Measurements from ENCODE around the gene RPS6KA2. TPM values are rescaled to one million over a fixed set of nuclear protein-coding genes. Genes with fewer than 3 reads are reported as not detected.

RPS6KA2 gene
- total RNA-seq, 4 donors from 2014 or later, result 55.4 to 119 (median 76.4) TPM

GRCh38 chr6:166509193-166509592, 117.9 kb downstream of the RPS6KA2 start:
- TF ChIP-seq EP300 (IDR thresholded peaks at IDR 0.05) (no peak), POLR2AphosphoS5 (IDR thresholded peaks at IDR 0.05) (no peak), CTCF (IDR thresholded peaks at IDR 0.05) (no peak), POLR2A (IDR thresholded peaks at IDR 0.05) (no peak)
- no peak overlapping the region for H3K4me3 ChIP-seq
- ATAC-seq, result no peak
- H3K9me3 ChIP-seq, result no peaks in the 10 kb centered on the region
- 84 to 96% methylated on average over 4 to 8 of the region's 8 CpGs for WGBS, 2 donors (ENCODE audit: low coverage in 1 of 2)
- no peaks in the 10 kb centered on the region for H3K27me3 ChIP-seq
- peaks cover 0 to 59% of the 10 kb centered on the region in 2 donors for H3K36me3 ChIP-seq
- no peak overlapping the region for H3K27ac ChIP-seq
- no peaks in the 10 kb centered on the region for H3K4me1 ChIP-seq

GRCh38 chr6:166508726-166509125, 118.3 kb downstream of the RPS6KA2 start:
- Histone ChIP-seq H3K36me3 (peaks cover 0 to 63% of the 10 kb centered on the region in 2 donors), H3K4me3 (no peak overlapping the region), H3K27me3 (no peaks in the 10 kb centered on the region), H3K9me3 (no peaks in the 10 kb centered on the region), H3K4me1 (no peaks in the 10 kb centered on the region), H3K27ac (no peak overlapping the region)
- 86 to 89% methylated on average over 2 to 3 of the region's 11 CpGs for WGBS, 2 donors (ENCODE audit: low coverage in 1 of 2)
- no peak for ATAC-seq
- TF ChIP-seq EP300 (IDR thresholded peaks at IDR 0.05), result no peak
- no peak for TF ChIP-seq CTCF (IDR thresholded peaks at IDR 0.05)
- no peak for TF ChIP-seq POLR2A (IDR thresholded peaks at IDR 0.05)
- no peak for TF ChIP-seq POLR2AphosphoS5 (IDR thresholded peaks at IDR 0.05)

GRCh38 chr6:166507809-166508564, 119.1 kb downstream of the RPS6KA2 start:
- no peaks in the 10 kb centered on the region for H3K4me1 ChIP-seq
- H3K27ac ChIP-seq, result no peak overlapping the region
- no peaks in the 10 kb centered on the region for H3K27me3 ChIP-seq
- 86 to 91% methylated on average over 10 to 11 of the region's 25 CpGs for WGBS, 2 donors (ENCODE audit: low coverage in 1 of 2)
- no peak overlapping the region for H3K4me3 ChIP-seq
- TF ChIP-seq EP300 (IDR thresholded peaks at IDR 0.05), result no peak
- no peak for TF ChIP-seq POLR2AphosphoS5 (IDR thresholded peaks at IDR 0.05)
- TF ChIP-seq CTCF (IDR thresholded peaks at IDR 0.05), result no peak
- no peak for TF ChIP-seq POLR2A (IDR thresholded peaks at IDR 0.05)
- H3K9me3 ChIP-seq, result no peaks in the 10 kb centered on the region
- H3K36me3 ChIP-seq, result peaks cover 0 to 70% of the 10 kb centered on the region in 2 donors
- ATAC-seq, result no peak

- no peak overlapping the region for H3K4me3 ChIP-seq
- no peaks in the 10 kb centered on the region for H3K27me3 ChIP-seq
- no peak overlapping the region for H3K27ac ChIP-seq
- peaks cover 0 to 74% of the 10 kb centered on the region in 2 donors for H3K36me3 ChIP-seq
- ATAC-seq, result no peak
- peaks cover 0 to 3% (median 0%) of the 10 kb centered on the region in 3 donors for H3K4me1 ChIP-seq
- WGBS, 2 donors (ENCODE audit: low coverage in 1 of 2), result 84% methylated on average over 2 of the region's 2 CpGs
- TF ChIP-seq CTCF (IDR thresholded peaks at IDR 0.05), result no peak
- TF ChIP-seq EP300 (IDR thresholded peaks at IDR 0.05), result no peak
- no peak for TF ChIP-seq POLR2A (IDR thresholded peaks at IDR 0.05)
- TF ChIP-seq POLR2AphosphoS5 (IDR thresholded peaks at IDR 0.05), result no peak
- no peaks in the 10 kb centered on the region for H3K9me3 ChIP-seq
Measured at GRCh38 chr6:166507380-166507779, 119.7 kb downstream of the RPS6KA2 start.

All from gastroesophageal sphincter (tissue), 4 donors.